Activated CD8-positive, alpha-beta T cell treated with anti-CD3 and anti-CD28 coated beads, Interleukin-2, amount 10 ng/mL, durations not matched to agents 7 days and 5 days (primary cell): ENCODE results near the gene SALL1. TPM values are rescaled to one million over a fixed set of nuclear protein-coding genes. Genes with fewer than 3 reads are reported as not detected.

Experiments used
- ATAC-seq: fragments of 150-1000 bp; cut with Tn5 transposase; one replicate; pipeline ENCODE4 v1.10.0; 2021; ENCODE audit warnings: moderate library complexity
- CTCF ChIA-PET: fragments of 350-600 bp; sonication (Branson Sonifier 250); formaldehyde crosslinking; loops from one replicate; lab custom pipeline; 2021; ENCODE audit warnings: antibody characterized with exemption; lab: Charles Lee
- POLR2A ChIA-PET: fragments of 350-600 bp; sonication (Branson Sonifier 250); formaldehyde crosslinking; loops from one replicate; lab custom pipeline; 2021; ENCODE audit warnings: antibody characterized with exemption; lab: Charles Lee
- DNase-seq: peaks from one replicate; pipeline ENCODE4 v3.0.0-alpha.2; 2020
- H3K27ac Mint-ChIP-seq: one replicate; pipeline ENCODE4 v1.8.0; 2021; ENCODE audit warnings: mild to moderate bottlenecking, mixed read lengths
- H3K27me3 Mint-ChIP-seq: one replicate; pipeline ENCODE4 v1.8.0; 2021; ENCODE audit warnings: low read depth, mixed read lengths
- H3K36me3 Mint-ChIP-seq: one replicate; pipeline ENCODE4 v1.8.0; 2021; ENCODE audit warnings: low read depth, mixed read lengths
- H3K4me1 Mint-ChIP-seq: one replicate; pipeline ENCODE4 v1.8.0; 2021; ENCODE audit warnings: low read depth, mixed read lengths
- H3K4me3 Mint-ChIP-seq: one replicate; pipeline ENCODE4 v1.8.0; 2021; ENCODE audit warnings: mild to moderate bottlenecking, mixed read lengths
- H3K9me3 Mint-ChIP-seq: one replicate; pipeline ENCODE4 v1.8.0; 2022; ENCODE audit warnings: mixed read lengths; ENCODE audit not compliant: insufficient read depth
- total RNA-seq, 2 experiments: library from RNA; stranded (reverse); gene quantifications; one replicate each; pipeline ENCODE4 v1.2.3, GENCODE V29; 2021

SALL1 gene
- total RNA-seq, 2 experiments from 2014 or later = not detected

GRCh38 chr16:51134269-51134812, 16.7 kb downstream of the SALL1 start:
- ATAC-seq (no peak), DNase-seq (no peak)
- Mint-ChIP-seq H3K27ac (no peak overlapping the region), H3K4me3 (no peak overlapping the region), H3K9me3 (no peaks in the 10 kb centered on the region), H3K27me3 (peaks cover 17% of the 10 kb centered on the region), H3K4me1 (no peaks in the 10 kb centered on the region), H3K36me3 (peaks cover 3% of the 10 kb centered on the region)
- CTCF ChIA-PET = no interaction called here
- POLR2A ChIA-PET = no interaction called here

GRCh38 chr16:51133688-51134087, 17.4 kb downstream of the SALL1 start:
- no peak overlapping the region for H3K4me3 Mint-ChIP-seq
- H3K27ac Mint-ChIP-seq = no peak overlapping the region
- peaks cover 3% of the 10 kb centered on the region for H3K36me3 Mint-ChIP-seq
- no peak for ATAC-seq
- POLR2A ChIA-PET = no interaction called here
- CTCF ChIA-PET = no interaction called here
- no peak for DNase-seq
- H3K9me3 Mint-ChIP-seq = no peaks in the 10 kb centered on the region
- H3K4me1 Mint-ChIP-seq = no peaks in the 10 kb centered on the region
- H3K27me3 Mint-ChIP-seq = peaks cover 17% of the 10 kb centered on the region

GRCh38 chr16:51133183-51133582, 17.9 kb downstream of the SALL1 start:
- DNase-seq (no peak), ATAC-seq (no peak)
- Mint-ChIP-seq H3K4me3 (no peak overlapping the region), H3K9me3 (no peaks in the 10 kb centered on the region), H3K4me1 (no peaks in the 10 kb centered on the region), H3K27me3 (peaks cover 17% of the 10 kb centered on the region), H3K27ac (no peak overlapping the region), H3K36me3 (peaks cover 3% of the 10 kb centered on the region)
- ChIA-PET CTCF (no interaction called here), POLR2A (no interaction called here)

GRCh38 chr16:51132490-51133115, 18.5 kb downstream of the SALL1 start:
- ATAC-seq (no peak), DNase-seq (no peak)
- Mint-ChIP-seq H3K4me3 (no peak overlapping the region), H3K4me1 (no peaks in the 10 kb centered on the region), H3K27ac (no peak overlapping the region), H3K36me3 (peaks cover 3% of the 10 kb centered on the region), H3K9me3 (no peaks in the 10 kb centered on the region), H3K27me3 (peaks cover 17% of the 10 kb centered on the region)
- CTCF ChIA-PET = no interaction called here
- POLR2A ChIA-PET = interaction anchor here (0.6 kb wide), 1 partner anchor 15 kb away, joined by 3 read pairs; no protein-coding TSS in a partner anchor

GRCh38 chr16:51131619-51132018, 19.5 kb downstream of the SALL1 start:
- Mint-ChIP-seq H3K4me1 (no peaks in the 10 kb centered on the region), H3K9me3 (no peaks in the 10 kb centered on the region), H3K27ac (no peak overlapping the region), H3K4me3 (no peak overlapping the region), H3K27me3 (peaks cover 17% of the 10 kb centered on the region), H3K36me3 (peaks cover 3% of the 10 kb centered on the region)
- DNase-seq (no peak), ATAC-seq (no peak)
- ChIA-PET CTCF (no interaction called here), POLR2A (no interaction called here)

- peaks cover 2% of the 10 kb centered on the region for H3K36me3 Mint-ChIP-seq
- ChIA-PET POLR2A (no interaction called here), CTCF (no interaction called here)
- no peaks in the 10 kb centered on the region for H3K4me1 Mint-ChIP-seq
- no peak overlapping the region for H3K27ac Mint-ChIP-seq
- H3K9me3 Mint-ChIP-seq = no peaks in the 10 kb centered on the region
- peaks cover 9% of the 10 kb centered on the region for H3K27me3 Mint-ChIP-seq
- DNase-seq (no peak), ATAC-seq (no peak)
- H3K4me3 Mint-ChIP-seq = no peak overlapping the region
Observed at GRCh38 chr16:51129105-51129504, 22.0 kb downstream of the SALL1 start.

- no peaks in the 10 kb centered on the region for H3K27me3 Mint-ChIP-seq
- ATAC-seq = no peak
- no peaks in the 10 kb centered on the region for H3K36me3 Mint-ChIP-seq
- no peak for DNase-seq
- no peak overlapping the region for H3K27ac Mint-ChIP-seq
- H3K9me3 Mint-ChIP-seq = no peaks in the 10 kb centered on the region
- ChIA-PET CTCF (no interaction called here), POLR2A (interaction anchor here (1.0 kb wide), 1 partner anchor 12 kb away, joined by 3 read pairs; no protein-coding TSS in a partner anchor)
- no peak overlapping the region for H3K4me3 Mint-ChIP-seq
- no peaks in the 10 kb centered on the region for H3K4me1 Mint-ChIP-seq
Observed at GRCh38 chr16:51125992-51126391, 25.1 kb downstream of the SALL1 start.

- no peaks in the 10 kb centered on the region for H3K9me3 Mint-ChIP-seq
- H3K36me3 Mint-ChIP-seq = no peaks in the 10 kb centered on the region
- no peaks in the 10 kb centered on the region for H3K27me3 Mint-ChIP-seq
- ChIA-PET POLR2A (no interaction called here), CTCF (no interaction called here)
- no peaks in the 10 kb centered on the region for H3K4me1 Mint-ChIP-seq
- no peak overlapping the region for H3K4me3 Mint-ChIP-seq
- ATAC-seq (no peak), DNase-seq (no peak)
- no peak overlapping the region for H3K27ac Mint-ChIP-seq
Observed at GRCh38 chr16:51124896-51125295, 26.2 kb downstream of the SALL1 start.

- POLR2A ChIA-PET = no interaction called here
- no peak overlapping the region for H3K27ac Mint-ChIP-seq
- H3K4me1 Mint-ChIP-seq = no peaks in the 10 kb centered on the region
- no peaks in the 10 kb centered on the region for H3K36me3 Mint-ChIP-seq
- ATAC-seq (no peak), DNase-seq (no peak)
- no peak overlapping the region for H3K4me3 Mint-ChIP-seq
- H3K9me3 Mint-ChIP-seq = no peaks in the 10 kb centered on the region
- H3K27me3 Mint-ChIP-seq = peaks cover 3% of the 10 kb centered on the region
- CTCF ChIA-PET = no interaction called here
Observed at GRCh38 chr16:51121850-51122249, 29.2 kb downstream of the SALL1 start.

- Mint-ChIP-seq H3K27ac (no peak overlapping the region), H3K27me3 (peaks cover 3% of the 10 kb centered on the region), H3K4me3 (no peak overlapping the region), H3K9me3 (no peaks in the 10 kb centered on the region), H3K36me3 (no peaks in the 10 kb centered on the region), H3K4me1 (no peaks in the 10 kb centered on the region)
- POLR2A ChIA-PET = no interaction called here
- ATAC-seq = no peak
- no peak for DNase-seq
- CTCF ChIA-PET = no interaction called here
Observed at GRCh38 chr16:51120730-51121347, 30.2 kb downstream of the SALL1 start.

GRCh38 chr16:51119973-51120729, 30.9 kb downstream of the SALL1 start:
- Mint-ChIP-seq H3K27me3 (peaks cover 7% of the 10 kb centered on the region), H3K4me3 (no peak overlapping the region), H3K9me3 (no peaks in the 10 kb centered on the region), H3K4me1 (no peaks in the 10 kb centered on the region), H3K36me3 (no peaks in the 10 kb centered on the region), H3K27ac (no peak overlapping the region)
- ChIA-PET POLR2A (no interaction called here), CTCF (no interaction called here)
- ATAC-seq (no peak), DNase-seq (no peak)

- Mint-ChIP-seq H3K27ac (no peak overlapping the region), H3K4me3 (no peak overlapping the region), H3K9me3 (no peaks in the 10 kb centered on the region), H3K36me3 (no peaks in the 10 kb centered on the region), H3K27me3 (peaks cover 11% of the 10 kb centered on the region), H3K4me1 (no peaks in the 10 kb centered on the region)
- ATAC-seq = no peak
- no peak for DNase-seq
- ChIA-PET CTCF (no interaction called here), POLR2A (no interaction called here)
Observed at GRCh38 chr16:51119556-51119955, 31.5 kb downstream of the SALL1 start.
